GM19043 (cell line): ENCODE data around the gene HPS5.

Experiments used
- ATAC-seq: cut with Tn5 transposase; IDR thresholded peaks from one replicate; pipeline ENCODE4 v1.9.1; 2021; ENCODE audit warnings: low read depth; ENCODE audit not compliant: unreplicated experiment

The HPS5 gene

DNA sequence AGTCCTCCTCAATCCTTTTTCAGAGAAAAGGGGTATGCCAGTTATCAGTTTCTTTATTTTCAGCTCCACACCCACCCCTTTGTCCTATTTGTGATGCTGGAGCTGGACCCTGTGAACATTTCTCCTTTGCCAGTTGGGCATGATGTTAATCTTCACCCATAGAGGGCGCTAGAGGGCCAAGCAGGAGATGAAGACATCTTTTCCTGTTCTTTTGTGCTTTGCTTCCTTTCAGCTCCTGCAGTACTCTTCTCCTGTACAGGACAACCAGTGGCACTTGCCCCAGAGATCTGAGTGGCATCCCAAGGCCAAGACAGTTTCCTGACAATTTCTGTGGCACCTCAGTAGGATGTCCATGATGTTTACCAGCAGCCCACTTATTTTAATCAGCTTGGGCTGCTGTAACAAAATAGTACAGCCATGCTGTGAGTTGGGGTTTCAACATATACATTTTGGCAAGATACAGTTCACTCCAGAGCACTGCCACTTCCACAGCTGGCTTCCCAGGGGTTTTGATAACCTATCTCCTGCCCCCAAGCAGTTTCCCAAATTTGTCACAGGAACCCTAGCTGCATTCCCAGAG is 78.1 kb downstream of the HPS5 start:
- ATAC-seq = no peak

DNA sequence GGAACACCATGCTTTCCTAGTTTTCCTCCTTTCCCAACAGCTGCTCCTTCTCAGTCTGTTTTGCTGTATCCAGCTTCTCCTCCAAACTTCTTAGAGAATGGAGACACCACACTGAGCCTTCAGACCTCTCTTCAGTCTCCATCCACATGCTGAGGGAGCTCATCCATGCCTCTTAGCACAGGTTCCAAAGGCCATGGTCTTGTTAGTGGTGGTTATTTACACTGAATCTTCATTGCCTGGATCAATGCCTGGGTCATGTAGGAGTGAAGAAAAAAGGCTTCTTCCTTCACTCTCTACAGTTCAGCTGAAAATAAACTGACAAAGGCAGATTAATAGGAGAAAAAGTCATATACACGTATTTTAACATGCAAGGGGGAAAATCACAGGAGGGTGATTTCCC is 82.3 kb downstream of the HPS5 start:
- no peak for ATAC-seq

DNA sequence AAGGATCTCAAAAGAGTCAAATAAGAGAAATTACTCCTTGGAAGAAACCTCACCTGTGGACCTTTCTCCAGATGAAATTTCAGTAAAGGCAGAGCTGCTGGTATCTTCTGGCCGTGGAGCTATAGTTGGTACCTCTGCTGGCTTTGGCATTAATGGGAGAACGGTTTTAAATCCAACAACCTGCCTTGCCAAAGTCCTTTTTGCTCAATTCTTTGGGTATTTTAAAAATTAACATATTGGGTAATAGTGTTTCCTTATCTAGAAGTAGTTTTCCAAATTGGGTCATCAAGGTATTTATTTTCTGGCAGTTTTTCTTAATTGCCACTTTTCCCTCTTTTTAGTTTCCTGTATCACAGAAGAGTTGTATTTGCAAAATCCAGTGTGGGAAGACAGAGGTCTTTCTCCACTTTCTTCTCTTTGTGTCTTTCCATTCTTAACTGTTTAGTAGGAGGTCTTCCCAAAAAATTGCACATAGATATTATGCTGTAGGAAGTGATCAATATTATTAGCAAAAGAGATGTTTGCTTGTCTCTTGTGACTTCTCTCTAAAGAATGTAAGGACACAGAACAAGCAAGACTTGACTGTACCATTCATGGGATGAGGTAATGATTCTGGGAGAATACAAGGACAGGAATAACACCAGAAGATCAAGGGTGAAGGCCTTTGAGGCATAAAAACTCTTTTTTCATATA is 85.1 kb downstream of the HPS5 start, which contains the start of gene SAA4:
TSS of gene SAA4 (minus strand) at position 139 of the 693 bp plus-strand sequence. CDS start 876 bp downstream, outside the sequence.
- ATAC-seq = no peak

DNA sequence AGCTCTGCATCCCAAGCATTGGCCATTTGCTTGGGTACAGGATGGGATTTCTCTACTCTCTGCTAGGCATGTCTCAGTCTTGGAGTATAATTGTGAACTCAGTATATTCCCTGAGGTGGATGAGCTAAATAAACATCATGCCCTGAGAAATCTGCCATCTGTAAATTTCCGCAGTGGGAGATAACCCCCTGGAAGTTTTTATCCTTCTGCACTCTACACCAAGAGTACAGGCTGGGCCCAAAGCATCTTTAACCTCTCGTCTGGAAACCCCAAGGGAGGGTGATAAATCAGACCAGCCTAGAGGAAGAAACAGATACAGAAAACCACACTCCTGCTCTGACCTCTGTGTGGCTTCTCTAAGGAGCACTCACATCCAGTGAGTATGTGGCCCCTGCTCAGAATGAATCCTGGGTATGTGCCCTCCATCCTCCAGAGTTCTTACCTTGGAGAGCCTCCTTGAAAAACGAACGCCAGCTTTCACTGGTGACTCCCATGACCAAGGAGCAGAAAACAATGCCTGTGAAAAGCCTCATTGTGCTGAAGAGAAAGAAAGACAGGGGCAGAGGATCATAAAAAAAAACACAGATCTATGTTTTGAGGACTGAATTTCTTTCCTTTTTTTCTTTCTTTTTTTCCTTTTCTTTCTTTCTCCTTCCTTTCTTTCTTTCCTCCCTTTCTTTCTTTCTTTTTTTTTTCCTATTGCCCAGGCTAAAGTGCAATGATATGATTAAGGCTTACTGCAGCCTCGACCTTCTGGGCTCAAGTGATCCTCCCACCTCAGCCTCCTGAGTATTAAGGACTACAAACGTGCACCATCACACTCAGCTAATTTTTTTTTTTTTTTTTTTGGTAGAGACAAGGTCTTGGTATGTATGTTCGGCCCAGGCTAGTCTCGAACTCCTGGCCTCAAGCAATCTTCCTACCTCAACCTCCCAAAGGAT is 86.3 kb downstream of the HPS5 start:
- no peak for ATAC-seq

DNA sequence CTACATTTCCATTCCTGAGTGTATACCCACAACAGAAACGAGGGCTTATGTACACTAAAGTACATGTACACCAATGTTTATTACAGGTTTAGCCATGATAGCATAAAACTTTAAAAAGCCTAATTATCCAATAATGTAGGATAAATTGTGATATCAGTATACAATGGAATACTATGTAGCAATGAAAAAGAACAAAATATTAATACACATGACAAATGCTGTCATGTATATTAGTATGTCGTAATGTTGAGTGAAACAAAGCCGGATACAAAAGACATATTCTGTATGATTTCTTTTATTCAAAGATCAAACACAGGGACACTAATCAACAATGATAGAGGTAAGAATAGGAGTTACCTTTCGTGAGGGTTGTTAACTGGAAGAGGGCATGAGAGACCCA is 88.0 kb downstream of the HPS5 start:
- no peak for ATAC-seq

DNA sequence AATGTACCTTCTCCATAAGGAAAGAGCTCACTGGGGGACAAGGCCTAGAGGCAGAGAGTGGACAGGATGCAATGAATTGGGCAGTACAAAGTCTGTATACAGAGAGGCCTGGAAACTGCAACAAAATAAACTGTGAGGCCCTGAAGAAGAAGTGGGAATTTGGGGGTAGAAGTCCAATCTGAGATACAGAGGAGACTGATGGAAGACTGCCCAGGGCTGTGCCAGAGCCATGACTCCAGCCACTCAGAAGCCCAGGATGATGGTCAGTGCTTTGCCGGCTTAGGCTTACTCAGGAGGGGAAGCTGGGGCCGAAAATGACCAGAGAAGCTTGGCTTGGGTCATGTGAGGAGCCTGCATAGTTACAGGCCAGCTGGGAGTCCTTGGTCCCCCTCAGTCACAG is 91.1 kb downstream of the HPS5 start:
- ATAC-seq = no peak

DNA sequence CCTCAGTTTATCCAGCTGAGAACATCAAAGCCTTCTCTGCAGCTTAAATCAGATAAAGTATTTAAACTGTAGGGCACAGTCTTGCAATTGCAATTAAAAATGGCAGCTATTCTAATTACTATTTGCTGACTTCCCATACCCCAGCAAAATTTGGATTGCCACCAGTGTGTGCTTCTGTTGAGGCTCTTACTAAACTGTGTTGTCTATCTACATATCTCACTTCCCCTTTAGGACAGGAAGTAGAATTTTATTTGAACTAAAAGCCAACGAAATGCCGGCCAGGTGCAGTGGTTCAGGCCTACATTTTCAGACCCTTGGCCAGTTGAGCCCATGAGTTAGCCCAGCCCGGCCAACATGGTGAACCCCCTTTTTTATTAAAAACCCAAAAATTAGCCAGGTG is 92.4 kb downstream of the HPS5 start:
- ATAC-seq = peak; percentile 95
